Limb (tissue), 2 donors: ENCODE results near the gene TBCD.

Experiments used
- DNase-seq, 2 donors: peaks; one replicate each; pipeline ENCODE4 v3.0.0-alpha.2; 2016; ENCODE audit errors: extremely low spot score in 2 of 2

Gene TBCD

GRCh38 chr17:82869536-82869935 lies 117.7 kb downstream of the TBCD start:
- DNase-seq = no peak

GRCh38 chr17:82870091-82870491 lies 118.2 kb downstream of the TBCD start:
- DNase-seq = no peak

- no peak for DNase-seq
Measured at GRCh38 chr17:82870541-82870940, 118.7 kb downstream of the TBCD start.

DNA sequence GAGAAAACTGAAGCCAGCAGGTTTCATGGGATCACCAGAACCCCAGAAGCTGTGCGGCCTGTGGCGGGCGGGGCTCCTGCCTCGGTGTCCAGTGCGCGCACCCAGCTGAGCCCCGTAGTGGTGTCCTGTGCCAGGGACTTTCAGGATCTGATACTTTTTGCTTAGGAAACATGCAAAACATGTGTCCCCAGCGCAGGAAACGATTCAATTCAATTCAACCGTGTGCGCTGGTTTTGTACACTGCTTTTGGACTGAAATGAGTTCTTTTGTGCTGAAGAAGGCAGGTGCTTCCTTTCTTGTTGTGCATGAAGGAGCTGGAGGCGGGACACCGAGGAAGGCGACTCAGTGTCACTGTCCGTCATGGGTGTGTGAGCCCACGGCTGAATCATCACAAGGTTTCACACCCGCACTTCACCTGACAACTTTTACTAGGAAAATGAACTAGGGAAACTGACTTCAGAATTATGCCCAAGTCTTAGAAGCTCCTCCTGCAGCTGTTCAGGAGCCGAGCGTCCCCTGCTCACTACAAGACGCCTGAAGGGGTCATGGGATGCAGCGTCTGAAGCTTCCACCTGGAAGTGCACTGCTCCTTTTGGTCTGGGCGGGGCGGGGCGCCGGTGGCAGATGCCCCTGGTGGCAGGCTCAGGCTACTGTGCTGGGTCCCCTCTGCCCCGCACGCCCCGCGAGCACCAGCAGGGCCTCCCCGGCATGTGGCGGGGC lies 119.4 kb downstream of the TBCD start:
- DNase-seq = no peak

GRCh38 chr17:82871776-82872561 lies 120.1 kb downstream of the TBCD start:
- DNase-seq = no peak

- no peak for DNase-seq
Measured at GRCh38 chr17:82872591-82873520, 121.0 kb downstream of the TBCD start.

- DNase-seq = no peak
Measured at GRCh38 chr17:82873521-82873920, 121.7 kb downstream of the TBCD start.

DNA sequence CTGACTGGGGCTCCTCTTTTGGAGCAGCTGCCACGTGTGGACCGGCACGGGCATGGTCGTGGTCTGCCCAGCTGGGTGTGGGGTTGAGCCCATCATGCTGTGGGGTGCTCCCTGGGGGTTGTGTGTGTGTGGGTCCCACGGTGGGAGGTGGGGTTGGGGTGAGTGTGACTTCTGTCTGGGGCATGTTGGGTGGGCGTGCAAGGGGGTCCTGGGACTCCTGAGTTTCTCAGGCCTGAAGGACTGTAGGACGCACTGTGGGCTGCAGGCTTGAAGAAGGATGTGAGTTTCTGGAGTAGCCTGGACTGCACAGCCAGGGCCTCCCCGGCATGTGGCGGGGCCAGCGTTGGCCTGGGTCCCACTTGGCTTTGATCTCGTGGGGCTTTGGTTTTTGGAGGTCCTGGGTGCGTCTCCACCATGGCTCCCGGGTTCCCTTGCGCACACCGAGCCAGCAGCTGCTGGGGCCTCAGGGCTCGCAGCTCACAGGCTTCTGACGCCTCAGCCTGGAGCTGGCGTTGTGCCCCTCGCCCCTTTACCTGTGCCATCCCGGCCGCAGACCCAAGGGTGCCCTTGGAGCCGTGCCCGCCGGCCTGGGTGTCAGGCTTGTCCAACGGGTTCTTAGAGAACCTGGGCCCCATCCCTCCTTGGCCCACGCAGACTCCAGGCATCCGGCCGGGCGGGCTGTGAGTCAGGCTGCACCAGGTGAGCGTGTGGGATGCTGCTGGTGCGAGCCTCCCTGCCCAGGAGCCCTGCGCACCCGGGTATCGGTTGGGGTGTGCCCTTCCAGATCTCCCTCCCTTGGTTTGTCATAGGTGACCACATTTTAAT lies 122.4 kb downstream of the TBCD start:
- DNase-seq = no peak

GRCh38 chr17:82875407-82875856 lies 123.6 kb downstream of the TBCD start:
- DNase-seq = no peak

DNA sequence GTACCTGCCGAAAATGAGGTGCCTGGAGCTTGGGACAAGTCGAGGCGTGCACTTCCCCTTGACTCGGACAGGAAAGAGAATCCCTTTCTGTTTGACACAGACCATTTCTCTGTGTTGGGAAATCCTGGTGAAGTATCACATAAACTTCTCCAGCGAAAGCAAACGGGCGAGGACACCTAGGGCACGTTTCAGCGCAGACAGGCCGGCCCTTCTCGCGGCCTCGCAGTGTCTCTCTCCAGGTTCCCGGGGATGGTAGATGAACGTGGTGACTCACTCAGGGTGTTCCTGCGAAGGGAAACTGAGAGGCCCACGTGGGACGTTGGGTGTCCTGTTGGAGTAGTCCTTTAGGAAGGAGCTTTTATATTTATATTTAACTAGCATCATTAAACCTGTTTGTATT lies 124.3 kb downstream of the TBCD start:
- DNase-seq = no peak

- peak; percentile 73 to 76 for DNase-seq
Measured at GRCh38 chr17:82876602-82877379, 124.9 kb downstream of the TBCD start.

DNA sequence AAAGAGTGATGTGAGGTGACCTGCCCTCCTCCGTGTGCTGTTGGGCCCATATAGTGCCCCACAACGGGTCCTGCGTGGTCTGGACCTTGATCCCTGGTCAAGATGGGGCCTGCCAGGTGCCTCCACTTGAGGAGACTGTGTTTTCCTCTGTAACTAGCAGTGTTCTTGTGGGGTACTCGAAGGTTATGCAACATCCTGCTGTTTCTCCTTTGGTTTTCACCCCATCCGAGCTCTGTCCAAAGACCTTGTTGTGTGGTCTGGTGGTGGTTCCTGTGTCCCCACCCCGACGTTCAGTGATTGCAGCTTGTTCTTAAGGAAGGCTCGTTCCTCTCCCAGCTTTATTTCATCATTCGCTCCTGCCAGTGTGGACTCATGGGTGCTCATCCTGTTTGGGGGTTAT lies 126.7 kb downstream of the TBCD start:
- DNase-seq = no peak

DNA sequence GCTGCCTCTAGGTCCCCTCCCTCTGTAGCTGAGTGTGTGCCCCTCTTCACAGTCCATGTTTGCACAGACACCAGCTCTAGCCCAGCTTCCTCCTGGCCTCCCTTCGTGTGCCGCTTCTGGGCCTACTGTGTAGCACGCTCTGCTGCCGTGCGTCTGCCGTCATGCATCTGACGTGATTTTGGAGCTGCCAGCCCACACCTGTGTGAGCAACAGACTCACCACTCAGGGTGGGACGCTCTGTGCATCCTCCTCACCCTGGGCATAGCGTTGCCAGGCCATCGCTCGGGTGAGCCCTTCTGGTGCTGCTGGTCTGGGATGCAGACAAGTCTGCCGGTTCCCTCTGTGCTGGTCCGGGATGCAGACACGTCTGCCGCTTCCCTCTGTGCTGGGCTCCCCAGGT lies 127.4 kb downstream of the TBCD start:
- DNase-seq = no peak

- no peak for DNase-seq
Measured at GRCh38 chr17:82880620-82881323, 128.9 kb downstream of the TBCD start.

DNA sequence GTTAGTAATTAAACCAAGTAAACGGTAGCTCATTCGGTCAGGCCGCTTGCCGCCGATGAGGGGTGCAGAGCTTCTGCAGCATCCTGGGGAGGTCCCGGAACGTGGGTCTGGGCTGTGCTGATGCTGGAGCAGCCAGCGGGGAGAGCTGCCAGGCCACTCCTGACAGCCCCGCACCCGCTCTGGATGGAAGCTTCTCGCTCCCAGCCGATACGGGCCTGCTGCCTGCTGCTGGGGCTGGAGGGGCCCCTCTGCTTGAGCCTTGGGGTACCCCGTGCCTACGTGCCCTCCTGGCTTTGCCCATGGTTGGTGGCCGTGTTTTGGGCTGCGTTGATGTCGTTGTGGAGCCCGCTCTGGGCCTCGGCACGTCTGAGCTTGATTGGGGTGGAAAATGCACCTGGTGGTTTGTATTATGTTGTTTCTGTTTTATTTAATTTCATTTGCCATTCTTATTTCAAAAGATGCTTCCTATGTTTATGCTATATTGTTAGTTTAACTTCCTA lies 129.5 kb downstream of the TBCD start:
- DNase-seq = no peak

- DNase-seq = no peak
Measured at GRCh38 chr17:82881900-82882714, 130.2 kb downstream of the TBCD start.

GRCh38 chr17:82882715-82883418 lies 131.0 kb downstream of the TBCD start:
- no peak for DNase-seq
